Natural killer cell (primary cell): ENCODE results near the gene ZPR1. TPM values are rescaled to one million over a fixed set of nuclear protein-coding genes. Genes with fewer than 3 reads are reported as not detected.

Source experiments
- ATAC-seq, 3 donors: fragments of 150-1000 bp in 2 of 3; fragments of 200-7000 bp in 1 of 3; cut with Tn5 transposase; 1 replicate in 1 of 3; 2 replicates in 2 of 3; pipeline ENCODE4 v1.10.0; 2021; ENCODE audit warnings: mild to moderate bottlenecking in 2 of 3, moderate library complexity in 2 of 3
- DNase-seq, 2 donors: peaks; one replicate each; pipeline versions ENCODE4 v3.0.0 to v3.0.0-alpha.2; 2013 to 2021; ENCODE audit warnings: mixed read lengths in 1 of 2
- H3K27ac ChIP-seq: one replicate; pipeline ENCODE4 v1.5.1; 2013; ENCODE audit warnings: mild to moderate bottlenecking, low read length
- H3K27me3 ChIP-seq: one replicate; pipeline ENCODE4 v1.6.1; 2013; ENCODE audit warnings: low read length; ENCODE audit not compliant: control insufficient read depth, insufficient read depth
- H3K36me3 ChIP-seq: one replicate; pipeline ENCODE4 v1.6.1; 2013; ENCODE audit warnings: low read length; ENCODE audit not compliant: control insufficient read depth, insufficient read depth
- H3K4me1 ChIP-seq: one replicate; pipeline ENCODE4 v1.6.1; 2013; ENCODE audit warnings: low read length; ENCODE audit not compliant: control insufficient read depth, insufficient read depth
- H3K4me3 ChIP-seq: one replicate; pipeline ENCODE4 v1.5.1; 2013; ENCODE audit warnings: low read length
- H3K9me3 ChIP-seq: one replicate; pipeline ENCODE4 v1.6.1; 2013; ENCODE audit warnings: low read length; ENCODE audit not compliant: control insufficient read depth, insufficient read depth
- H3K27ac Mint-ChIP-seq, 2 donors: one replicate each; pipeline ENCODE4 v1.8.0; 2022; ENCODE audit warnings: mild to moderate bottlenecking in 2 of 2, mixed read lengths in 2 of 2, moderate library complexity in 1 of 2
- H3K27me3 Mint-ChIP-seq, 2 donors: one replicate each; pipeline ENCODE4 v1.8.0; 2022; ENCODE audit warnings: low read depth in 2 of 2, mixed read lengths in 2 of 2
- H3K36me3 Mint-ChIP-seq: one replicate; pipeline ENCODE4 v1.8.0; 2022; ENCODE audit warnings: mixed read lengths
- H3K4me1 Mint-ChIP-seq, 2 donors: one replicate each; pipeline ENCODE4 v1.8.0; 2022; ENCODE audit warnings: mixed read lengths in 2 of 2
- H3K4me3 Mint-ChIP-seq: one replicate; pipeline ENCODE4 v1.8.0; 2022; ENCODE audit warnings: mild to moderate bottlenecking, moderate library complexity, mixed read lengths
- H3K9me3 Mint-ChIP-seq, 2 donors: one replicate each; pipeline ENCODE4 v1.8.0; 2022; ENCODE audit warnings: mixed read lengths in 2 of 2
- WGBS: methylation state at CpG from one replicate; pipeline ENCODE4 v1.1.7; 2013; ENCODE audit warnings: missing lambda C conversion rate; ENCODE audit not compliant: insufficient coverage; 5-methylcytosine and 5-hydroxymethylcytosine counted together
- intact Hi-C: fragments of 100-400 bp; cut with micrococcal nuclease; formaldehyde crosslinking; loops from one replicate; pipeline ENCODE4 v1.14.2; 2022
- total RNA-seq, 4 donors: library from RNA; stranded (reverse); fragments of 120-200 nt in 1 of 4; gene quantifications; one replicate each; pipeline versions ENCODE4 v1.2.3 to v1.2.4, GENCODE V29; 2013 to 2022
- TF ChIP-seq, protein P1 (sequence below): fragments of 200-600 bp; IDR thresholded peaks from one replicate; pipeline ENCODE4 v1.8.0; 2022; ENCODE audit warnings: antibody characterized with exemption

ZPR1 gene
- total RNA-seq, 3 donors from 2014 or later (not counting 1 experiment from before 2014, with no cell fraction given) = 92.0 to 107 (median 92.6) TPM

- no peak overlapping the region for H3K4me3 Mint-ChIP-seq
- Histone ChIP-seq H3K4me3 (no peak overlapping the region), H3K36me3 (no peaks in the 10 kb centered on the region), H3K27ac (no peak overlapping the region), H3K9me3 (no peaks in the 10 kb centered on the region), H3K4me1 (no peaks in the 10 kb centered on the region), H3K27me3 (no peaks in the 10 kb centered on the region)
- H3K27me3 Mint-ChIP-seq = no peaks in the 10 kb centered on the region
- no peaks in the 10 kb centered on the region for H3K4me1 Mint-ChIP-seq
- H3K36me3 Mint-ChIP-seq = no peaks in the 10 kb centered on the region
- intact Hi-C loops = no loop called here
- 90% methylated on average over 9 of the region's 9 CpGs for WGBS
- ATAC-seq = no peak
- H3K27ac Mint-ChIP-seq = no peak overlapping the region
- TF ChIP-seq, protein P1, sequence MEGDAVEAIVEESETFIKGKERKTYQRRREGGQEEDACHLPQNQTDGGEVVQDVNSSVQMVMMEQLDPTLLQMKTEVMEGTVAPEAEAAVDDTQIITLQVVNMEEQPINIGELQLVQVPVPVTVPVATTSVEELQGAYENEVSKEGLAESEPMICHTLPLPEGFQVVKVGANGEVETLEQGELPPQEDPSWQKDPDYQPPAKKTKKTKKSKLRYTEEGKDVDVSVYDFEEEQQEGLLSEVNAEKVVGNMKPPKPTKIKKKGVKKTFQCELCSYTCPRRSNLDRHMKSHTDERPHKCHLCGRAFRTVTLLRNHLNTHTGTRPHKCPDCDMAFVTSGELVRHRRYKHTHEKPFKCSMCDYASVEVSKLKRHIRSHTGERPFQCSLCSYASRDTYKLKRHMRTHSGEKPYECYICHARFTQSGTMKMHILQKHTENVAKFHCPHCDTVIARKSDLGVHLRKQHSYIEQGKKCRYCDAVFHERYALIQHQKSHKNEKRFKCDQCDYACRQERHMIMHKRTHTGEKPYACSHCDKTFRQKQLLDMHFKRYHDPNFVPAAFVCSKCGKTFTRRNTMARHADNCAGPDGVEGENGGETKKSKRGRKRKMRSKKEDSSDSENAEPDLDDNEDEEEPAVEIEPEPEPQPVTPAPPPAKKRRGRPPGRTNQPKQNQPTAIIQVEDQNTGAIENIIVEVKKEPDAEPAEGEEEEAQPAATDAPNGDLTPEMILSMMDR = no peak
- no peaks in the 10 kb centered on the region for H3K9me3 Mint-ChIP-seq
- DNase-seq = no peak
These were observed 31.2 kb upstream of the ZPR1 start for GRCh38 chr11:116819049-116819448.

DNA sequence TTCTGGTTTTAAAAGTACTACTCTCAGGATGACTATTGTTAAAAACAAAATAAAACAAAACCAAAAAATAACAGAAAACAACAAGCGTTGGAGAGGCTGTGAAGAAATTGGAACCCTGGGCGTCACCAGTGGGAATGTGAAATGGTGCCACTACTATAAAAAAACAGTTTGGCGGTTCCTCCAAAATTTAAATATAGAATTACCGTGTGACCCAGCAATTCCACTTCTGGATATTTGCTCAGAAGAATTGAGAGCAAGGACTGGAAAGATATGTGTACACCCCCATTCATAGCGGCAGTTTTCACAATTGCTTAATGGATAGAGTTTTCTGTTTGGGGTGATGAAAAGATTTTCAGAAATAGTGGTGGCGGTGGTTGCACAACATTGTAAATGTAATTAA, 26.7 kb upstream of the ZPR1 start:
- Histone ChIP-seq H3K4me3 (no peak overlapping the region), H3K27me3 (no peaks in the 10 kb centered on the region), H3K4me1 (no peaks in the 10 kb centered on the region), H3K27ac (no peak overlapping the region), H3K36me3 (no peaks in the 10 kb centered on the region), H3K9me3 (no peaks in the 10 kb centered on the region)
- DNase-seq (no peak), ATAC-seq (no peak)
- Mint-ChIP-seq H3K27ac (no peak overlapping the region), H3K27me3 (no peaks in the 10 kb centered on the region), H3K4me3 (no peak overlapping the region), H3K9me3 (no peaks in the 10 kb centered on the region), H3K4me1 (no peaks in the 10 kb centered on the region), H3K36me3 (no peaks in the 10 kb centered on the region)
- 86% methylated on average over 5 of the region's 6 CpGs for WGBS
- TF ChIP-seq, protein P1 = no peak
- intact Hi-C loops = no loop called here

GRCh38 chr11:116813781-116814471, 26.1 kb upstream of the ZPR1 start:
- no peaks in the 10 kb centered on the region for H3K9me3 Mint-ChIP-seq
- ATAC-seq = no peak
- intact Hi-C loops = no loop called here
- no peak for DNase-seq
- Histone ChIP-seq H3K27me3 (no peaks in the 10 kb centered on the region), H3K9me3 (no peaks in the 10 kb centered on the region), H3K4me3 (no peak overlapping the region), H3K4me1 (no peaks in the 10 kb centered on the region), H3K36me3 (no peaks in the 10 kb centered on the region), H3K27ac (no peak overlapping the region)
- TF ChIP-seq, protein P1 = no peak
- no peaks in the 10 kb centered on the region for H3K27me3 Mint-ChIP-seq
- no peaks in the 10 kb centered on the region for H3K36me3 Mint-ChIP-seq
- no peak overlapping the region for H3K27ac Mint-ChIP-seq
- no peaks in the 10 kb centered on the region for H3K4me1 Mint-ChIP-seq
- no peak overlapping the region for H3K4me3 Mint-ChIP-seq
- WGBS = 81% methylated on average over 5 of the region's 5 CpGs

GRCh38 chr11:116813170-116813569, 25.3 kb upstream of the ZPR1 start:
- ATAC-seq = no peak
- intact Hi-C loops = no loop called here
- H3K4me1 ChIP-seq = no peaks in the 10 kb centered on the region
- Mint-ChIP-seq H3K36me3 (no peaks in the 10 kb centered on the region), H3K27me3 (no peaks in the 10 kb centered on the region), H3K9me3 (no peaks in the 10 kb centered on the region), H3K4me3 (no peak overlapping the region), H3K4me1 (no peaks in the 10 kb centered on the region), H3K27ac (no peak overlapping the region)
- no peaks in the 10 kb centered on the region for H3K36me3 ChIP-seq
- no peaks in the 10 kb centered on the region for H3K27me3 ChIP-seq
- 100% methylated on average over 1 of the region's 1 CpG for WGBS
- H3K4me3 ChIP-seq = no peak overlapping the region
- H3K27ac ChIP-seq = no peak overlapping the region
- TF ChIP-seq, protein P1 = no peak
- H3K9me3 ChIP-seq = no peaks in the 10 kb centered on the region
- no peak for DNase-seq
